ENCODE results near the gene PDE4B.

The PDE4B gene

DNA sequence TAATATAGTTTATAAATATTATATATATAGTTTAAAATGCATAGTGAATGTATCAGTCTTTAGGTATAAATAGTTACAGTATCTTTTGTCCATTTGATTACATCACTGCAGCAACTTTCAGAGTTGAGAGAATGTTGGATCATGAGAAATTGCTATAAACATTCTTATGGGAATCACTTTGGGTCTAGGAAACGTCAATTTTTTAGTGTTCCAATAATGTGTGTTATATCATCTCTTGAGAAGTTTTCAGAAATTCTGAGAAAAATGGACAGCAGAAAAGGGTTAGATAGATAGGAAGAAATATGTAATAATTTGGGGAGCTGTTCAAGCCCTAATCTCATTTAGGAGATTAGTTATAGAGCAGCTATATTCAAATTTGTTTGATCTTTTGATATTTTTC, 556.1 kb downstream of the PDE4B start:
- DNase-seq = no peak

DNA sequence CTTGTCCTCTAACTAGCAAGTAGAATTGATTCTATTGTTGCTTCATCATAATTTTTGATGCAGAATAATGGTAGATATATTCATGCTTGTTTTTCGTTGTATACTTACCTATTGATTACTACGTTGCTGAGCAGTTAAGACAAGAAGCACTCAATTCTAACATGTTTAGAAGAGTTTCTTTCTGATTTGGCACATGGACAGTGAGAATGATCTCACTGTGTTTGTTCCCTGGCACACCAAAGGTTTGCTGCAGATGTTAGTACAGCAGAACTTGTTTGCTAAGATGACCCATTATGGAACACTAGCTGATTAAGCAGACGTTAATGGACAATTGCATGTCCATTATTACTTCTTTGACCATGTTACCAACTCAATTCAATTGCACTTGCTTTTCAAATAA, 556.5 kb downstream of the PDE4B start:
- no peak for DNase-seq

DNA sequence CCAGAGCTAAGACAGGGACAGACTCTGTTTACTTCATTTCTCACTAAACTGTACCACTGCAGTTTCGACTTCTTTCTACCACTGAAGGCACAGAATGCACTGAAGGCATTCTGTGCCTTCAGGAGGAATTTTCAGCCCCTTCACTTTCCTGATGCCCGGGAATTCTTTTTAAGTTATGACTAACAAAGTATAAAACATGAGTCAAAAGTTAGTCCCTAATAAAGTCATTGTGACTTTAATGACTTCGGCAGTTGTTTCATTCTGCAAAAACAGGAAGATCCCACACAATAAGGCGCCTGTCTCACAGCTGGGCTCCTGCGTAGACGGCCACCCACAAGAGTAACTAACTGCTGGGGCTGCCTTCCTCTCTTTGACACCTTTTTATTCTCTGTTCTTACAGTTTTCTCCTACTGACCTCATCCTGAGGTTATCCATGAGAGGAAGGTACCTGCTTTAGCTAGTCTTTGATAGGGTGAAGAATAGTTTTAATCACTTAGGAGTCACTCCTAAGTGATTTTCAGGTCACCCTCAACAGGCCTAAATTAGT, 557.4 kb downstream of the PDE4B start:
- no peak for DNase-seq

DNA sequence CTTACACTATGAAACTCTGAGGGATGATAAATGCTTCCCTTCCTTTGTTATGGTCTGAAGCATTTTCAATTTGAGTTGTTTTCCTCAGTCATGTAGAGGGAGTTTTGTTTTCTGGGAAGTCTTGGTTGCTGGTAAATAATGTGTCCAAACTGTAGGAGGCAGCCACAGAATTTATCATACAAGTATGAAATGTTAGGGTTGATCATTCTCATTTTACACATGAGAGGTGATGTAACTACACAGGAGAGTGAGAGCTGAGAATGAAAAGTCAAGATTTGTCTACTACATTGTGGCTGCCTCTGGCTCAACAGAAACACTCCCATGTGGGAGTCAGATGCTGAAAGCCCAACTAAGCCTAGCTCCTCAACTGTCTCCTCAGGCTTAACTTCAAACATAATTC, 558.8 kb downstream of the PDE4B start:
- no peak for DNase-seq

DNA sequence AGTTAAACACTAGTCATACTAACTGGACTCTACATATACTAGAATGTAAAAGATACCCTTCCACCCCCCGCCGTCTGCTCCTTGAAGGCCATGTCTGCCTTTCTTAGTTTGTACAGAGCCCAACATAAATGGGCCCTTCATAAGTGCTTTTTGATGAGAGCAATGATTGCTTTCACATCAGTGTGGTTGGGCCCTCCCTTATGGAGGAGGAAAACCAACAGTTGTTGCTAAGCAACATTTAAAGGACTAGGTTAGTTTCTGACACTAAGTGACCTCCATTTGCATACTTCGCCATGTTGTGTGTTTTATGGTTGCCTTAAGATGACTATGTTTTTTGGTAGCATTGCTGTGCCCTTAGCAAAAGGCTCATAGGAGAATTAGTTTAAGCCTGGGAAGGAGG, 559.2 kb downstream of the PDE4B start:
- DNase-seq = no peak

DNA sequence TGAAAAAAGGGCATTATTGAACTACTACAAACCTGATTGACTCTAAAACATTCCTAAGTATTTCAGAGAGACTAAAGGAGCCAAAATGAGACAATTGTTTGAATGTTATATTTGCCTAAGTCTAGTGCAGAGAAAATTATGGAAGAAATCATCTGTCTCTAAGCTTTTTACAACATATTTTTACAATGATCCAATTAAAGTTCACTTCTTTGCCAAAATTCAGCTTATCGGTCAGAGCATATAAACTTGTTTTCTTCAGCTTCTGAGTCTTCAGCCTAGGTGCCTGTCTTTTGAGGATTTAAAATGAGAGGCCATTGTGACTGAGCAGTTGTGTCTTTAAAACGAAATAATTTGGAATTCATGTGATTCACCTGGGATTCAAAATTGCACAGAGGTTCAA, 560.1 kb downstream of the PDE4B start:
- no peak for DNase-seq

DNA sequence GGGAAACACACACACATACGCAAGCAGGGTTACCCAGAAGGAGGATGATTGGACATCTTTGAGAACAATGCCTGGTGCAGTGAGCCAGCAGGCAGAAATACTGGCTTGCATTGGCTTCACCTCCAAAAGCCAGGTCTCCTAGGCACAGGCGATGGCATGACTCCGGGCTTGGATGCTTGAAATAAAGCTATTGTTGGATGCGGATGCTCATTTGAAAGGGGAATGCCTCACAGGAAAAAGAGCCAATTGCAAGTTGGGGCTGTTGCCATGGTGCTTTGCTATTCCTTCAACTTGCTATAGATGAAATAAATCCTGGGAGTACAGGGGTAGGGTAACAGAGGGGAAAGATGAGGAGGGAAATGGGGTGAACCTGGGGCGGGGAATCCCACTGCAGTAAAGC, 560.6 kb downstream of the PDE4B start:
- no peak for DNase-seq

DNA sequence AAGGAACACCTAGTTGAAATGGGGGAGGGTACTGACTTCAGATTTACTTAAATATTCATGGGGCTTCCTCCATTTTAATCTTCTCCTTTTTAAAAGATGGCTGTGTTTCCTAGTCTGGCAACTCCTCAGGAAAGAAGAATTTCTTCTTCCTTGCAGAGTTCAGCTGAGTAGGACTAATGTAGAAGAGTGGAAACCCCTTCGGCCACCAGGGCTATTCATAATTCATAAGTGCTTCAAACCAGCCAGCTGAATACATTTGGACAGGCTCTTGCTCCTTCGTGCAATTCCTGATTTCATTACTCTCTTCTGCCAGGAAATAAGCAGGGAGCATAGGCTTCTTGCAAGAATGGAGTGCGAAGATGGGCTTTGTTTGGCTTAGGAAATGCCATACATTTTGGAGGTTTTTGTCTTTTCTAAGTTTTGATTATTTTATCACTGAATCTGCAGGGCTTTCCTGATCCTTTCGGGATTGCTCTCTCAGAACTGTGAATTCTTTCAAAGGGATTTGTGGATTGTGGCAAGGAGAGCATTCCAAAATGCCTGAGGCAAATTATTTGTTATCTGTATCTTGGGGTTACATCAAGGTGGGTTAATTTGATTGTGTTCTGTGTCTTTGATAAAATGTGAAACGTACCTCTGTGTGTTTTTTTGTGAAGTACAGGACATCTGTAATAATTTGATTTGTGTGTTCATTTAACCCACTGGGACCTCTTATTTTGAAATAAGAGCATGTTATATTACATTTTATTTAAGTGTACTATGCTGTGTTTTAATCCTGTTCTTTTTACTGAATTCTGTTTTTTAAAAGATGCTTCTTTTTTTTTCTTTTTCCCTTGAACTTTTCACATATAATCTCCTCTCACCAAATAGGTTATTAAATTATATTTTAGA, 561.9 kb downstream of the PDE4B start:
- DNase-seq = no peak

DNA sequence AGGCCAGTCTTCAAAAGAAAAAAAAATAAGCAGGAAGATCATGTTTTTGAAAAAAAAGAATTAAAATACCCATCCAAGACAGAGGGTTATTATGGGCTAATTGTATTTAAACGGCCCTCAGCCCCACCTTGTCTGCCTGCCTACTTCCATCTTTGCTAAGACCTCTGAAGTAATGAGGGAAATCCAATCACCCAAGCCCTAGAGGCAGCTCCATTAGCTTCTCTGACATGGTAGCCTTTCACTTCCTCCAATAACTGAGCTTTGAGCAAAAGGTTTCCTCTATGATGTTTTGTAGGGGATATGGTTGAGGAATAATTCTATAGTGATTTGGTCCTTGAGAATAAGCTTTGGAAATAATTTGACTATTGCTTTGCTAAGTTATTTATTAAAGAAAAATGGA, 563.1 kb downstream of the PDE4B start:
- DNase-seq = no peak

DNA sequence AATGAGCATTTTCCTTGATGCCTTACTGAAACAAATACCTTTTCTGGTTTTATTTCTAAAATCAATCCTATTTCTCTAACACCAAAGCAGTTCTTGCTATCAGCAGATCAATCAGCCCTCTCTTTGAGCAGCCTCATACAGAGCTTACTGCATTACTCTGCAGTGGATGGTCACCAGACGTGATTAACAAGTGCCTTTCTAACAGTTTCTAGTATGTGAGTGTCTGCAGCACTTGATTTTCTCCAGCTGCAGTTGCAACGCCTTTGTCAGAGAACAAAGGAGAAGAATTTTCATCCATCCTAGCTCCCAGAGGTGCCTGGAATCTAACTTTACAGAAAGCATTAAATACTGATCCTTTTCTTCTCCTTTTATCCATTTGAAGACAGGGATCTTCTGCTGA, 563.9 kb downstream of the PDE4B start:
- DNase-seq = no peak

DNA sequence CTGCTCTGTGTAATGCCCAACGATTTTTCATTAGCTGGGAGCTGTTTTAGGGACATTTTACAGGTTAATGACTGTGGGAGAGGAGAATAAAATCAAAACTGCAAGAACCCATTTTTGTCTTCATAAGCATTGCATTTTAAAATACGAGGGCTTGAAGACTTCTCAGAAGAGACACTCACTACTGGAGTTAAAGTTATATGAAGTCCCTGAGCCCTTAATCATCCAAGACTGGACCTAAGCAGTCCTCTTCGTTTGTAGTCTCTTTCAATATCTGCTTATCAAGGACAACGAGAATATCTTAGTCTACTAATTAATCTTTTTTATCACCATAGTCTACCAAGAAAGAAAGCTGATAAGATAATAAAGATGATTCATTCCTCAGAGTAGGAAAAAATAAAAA, 564.3 kb downstream of the PDE4B start:
- no peak for DNase-seq

DNA sequence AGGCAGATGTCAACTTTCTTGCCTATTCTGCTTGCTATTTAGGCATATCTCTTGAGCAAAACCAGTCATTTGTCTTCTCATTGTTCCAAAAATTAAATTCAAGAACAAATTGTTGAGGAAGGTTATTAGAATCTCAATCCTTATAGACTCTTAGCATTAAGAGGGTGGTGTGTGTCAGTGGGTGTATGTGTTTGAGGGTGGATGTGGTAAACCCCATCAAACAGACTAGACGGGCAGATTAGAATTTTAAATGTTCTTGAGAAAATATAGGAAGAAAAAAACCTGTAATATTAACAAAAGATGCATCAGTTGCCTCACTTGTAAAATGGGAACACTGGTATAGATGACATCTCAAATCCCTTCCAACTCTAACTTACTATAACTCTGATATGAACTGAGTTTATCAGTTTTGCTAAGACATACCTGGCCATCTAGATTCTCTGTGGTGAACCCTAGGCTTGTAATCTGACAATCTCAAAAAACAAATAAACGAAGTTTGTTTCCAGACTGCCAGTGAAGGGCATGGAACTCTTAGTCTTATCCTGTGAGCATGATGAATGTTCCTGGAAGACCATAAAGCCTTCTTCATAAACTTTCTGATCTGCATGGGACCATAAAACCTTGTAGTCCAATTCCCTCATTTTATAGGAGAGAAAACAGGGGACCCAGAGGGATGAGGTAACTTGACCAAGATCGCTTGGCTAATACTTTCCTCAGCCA, 564.9 kb downstream of the PDE4B start:
- DNase-seq = no peak

DNA sequence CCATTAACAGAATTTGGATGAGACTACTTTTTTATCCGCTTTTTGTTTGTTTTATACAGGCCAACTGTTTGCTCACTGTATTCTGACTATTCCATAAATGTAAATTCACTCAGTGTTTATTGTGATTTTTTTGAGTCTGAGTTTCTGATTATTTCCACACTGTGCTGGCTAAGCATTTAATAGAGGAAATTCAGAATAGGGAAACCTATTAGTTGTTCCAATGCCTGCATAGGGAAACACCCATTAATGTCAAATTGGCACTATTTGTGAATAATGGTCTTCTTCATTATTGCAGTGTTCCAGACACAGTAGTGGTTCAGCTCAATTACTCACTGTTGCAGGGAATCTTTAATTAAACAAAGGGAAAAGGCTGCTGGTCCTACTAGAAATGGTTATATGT, 566.6 kb downstream of the PDE4B start:
- no peak for DNase-seq

DNA sequence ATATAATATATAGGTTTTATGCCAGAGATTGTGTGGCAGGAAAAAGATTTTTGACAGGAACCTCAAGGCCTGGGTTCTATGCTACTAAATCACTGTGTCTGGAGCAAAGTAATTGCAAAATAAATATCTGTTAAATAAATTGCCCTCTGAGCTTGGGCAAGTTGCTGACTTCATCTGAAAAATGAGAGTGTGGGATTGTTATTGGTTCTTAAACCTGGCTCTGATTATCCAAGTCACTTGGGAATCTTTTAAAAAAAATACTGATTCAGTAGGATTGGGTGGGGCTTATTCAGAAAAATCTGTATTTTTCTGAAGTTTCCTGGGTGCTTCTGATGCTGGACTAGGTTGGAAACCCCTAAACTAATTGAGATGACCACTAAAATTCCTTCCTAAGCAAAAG, 567.1 kb downstream of the PDE4B start:
- DNase-seq = no peak

DNA sequence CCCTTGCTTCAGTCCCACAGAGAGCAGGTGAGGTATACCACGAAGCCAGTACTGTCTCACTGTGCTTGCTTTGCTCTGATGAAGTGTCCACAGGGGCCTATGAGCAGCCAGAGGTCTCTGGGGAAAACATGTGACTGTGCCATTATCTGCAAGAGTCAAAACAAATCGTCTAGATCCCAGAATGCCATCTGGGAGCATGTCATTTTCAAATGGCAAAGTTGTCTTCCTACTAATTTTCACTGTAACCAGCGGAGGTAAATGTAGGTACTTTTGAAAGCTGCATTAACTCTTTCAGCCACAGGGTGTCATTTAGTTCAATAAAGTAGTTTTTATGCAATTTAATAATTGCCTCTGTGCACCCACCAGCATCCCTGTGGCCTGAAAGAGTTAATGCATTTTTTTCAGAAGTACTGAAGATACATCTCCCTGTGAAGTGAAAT, 567.6 kb downstream of the PDE4B start:
- DNase-seq = peak; percentile 26

DNA sequence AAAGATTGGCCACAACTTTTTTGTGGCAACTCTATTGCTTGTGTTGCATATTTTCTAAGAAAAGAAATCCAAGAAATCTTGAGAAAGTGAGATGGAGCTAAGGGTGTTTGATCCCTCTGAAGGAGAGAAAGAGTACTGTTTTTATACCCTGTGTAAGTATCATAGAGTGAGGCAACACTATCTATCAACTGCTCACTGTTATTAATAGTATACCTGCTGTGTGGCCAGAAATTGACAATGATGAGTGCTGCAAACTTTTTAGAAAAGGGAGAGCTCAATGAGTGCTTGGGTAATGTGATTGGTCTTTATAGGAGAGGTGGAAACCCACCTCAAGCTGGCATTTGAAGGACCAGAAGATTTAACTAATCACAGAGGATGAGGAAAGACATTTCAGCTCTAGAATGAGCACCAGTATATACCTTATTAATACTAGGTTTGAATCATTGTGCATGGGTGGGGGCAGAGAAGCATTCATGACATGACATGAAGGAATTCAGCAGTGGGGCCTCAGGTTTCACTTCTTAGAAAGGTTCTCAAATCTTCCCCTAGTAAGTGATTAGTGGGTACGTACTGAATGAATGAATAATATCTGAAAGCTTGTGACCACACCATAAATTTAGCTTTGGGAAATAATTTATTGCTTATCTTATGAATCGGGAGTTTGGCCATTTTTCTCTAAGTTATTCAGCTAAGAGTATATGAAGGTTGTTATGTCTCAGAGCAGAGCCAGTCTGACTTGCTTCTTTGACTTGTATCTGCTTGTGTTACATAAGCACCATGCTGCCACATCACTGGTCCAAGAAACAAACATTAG, 572.1 kb downstream of the PDE4B start:
- DNase-seq = no peak

DNA sequence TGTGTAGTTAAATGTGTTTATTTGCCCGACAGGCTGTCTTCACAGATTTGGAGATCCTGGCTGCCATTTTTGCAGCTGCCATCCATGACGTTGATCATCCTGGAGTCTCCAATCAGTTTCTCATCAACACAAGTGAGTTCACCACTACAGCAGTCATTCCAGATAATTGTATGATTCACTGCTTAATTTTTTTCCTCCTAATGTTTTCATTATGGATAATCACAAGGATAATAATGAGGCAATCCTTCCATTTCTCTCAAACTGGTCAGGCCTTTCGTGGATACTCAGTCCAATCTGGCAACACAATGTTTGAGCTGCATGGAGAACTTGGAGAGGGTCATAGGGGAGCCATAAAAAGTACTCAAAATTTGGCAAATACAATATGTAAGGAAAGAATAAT, 572.9 kb downstream of the PDE4B start:
- DNase-seq = no peak

DNA sequence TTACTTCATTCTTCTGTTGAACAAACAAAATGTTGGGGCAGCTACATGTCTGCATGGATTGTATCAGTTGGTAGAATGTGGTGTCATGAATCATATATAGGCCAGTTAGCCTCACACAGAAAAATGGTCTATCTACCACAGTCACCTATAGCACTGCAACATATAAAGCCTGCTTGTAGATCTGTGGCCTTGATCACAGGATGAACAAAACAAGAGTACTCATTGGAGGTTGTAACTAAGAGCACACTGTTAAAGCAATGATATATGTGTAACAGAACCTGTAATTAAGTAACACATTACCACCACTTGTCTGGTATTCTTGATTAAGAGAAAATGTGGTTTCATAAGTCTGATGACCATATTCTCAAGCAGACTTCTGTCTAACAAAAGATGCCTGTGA, 573.9 kb downstream of the PDE4B start:
- no peak for DNase-seq

DNA sequence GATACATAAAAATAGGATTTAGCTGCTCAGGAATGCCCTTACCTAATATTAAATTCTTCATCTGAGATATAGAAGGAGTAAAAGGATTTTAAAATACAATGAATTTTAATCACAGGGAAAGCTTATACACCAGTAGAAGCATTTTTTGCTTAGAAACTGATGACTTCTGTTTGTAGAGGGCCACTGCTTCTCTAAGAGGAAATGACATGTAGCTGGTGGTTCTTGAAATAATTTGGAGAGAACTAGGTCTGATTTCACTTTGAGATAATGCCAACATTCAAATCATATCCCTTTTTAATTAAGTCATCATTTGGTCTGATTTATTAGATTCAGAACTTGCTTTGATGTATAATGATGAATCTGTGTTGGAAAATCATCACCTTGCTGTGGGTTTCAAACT, 574.7 kb downstream of the PDE4B start:
- DNase-seq = no peak

DNA sequence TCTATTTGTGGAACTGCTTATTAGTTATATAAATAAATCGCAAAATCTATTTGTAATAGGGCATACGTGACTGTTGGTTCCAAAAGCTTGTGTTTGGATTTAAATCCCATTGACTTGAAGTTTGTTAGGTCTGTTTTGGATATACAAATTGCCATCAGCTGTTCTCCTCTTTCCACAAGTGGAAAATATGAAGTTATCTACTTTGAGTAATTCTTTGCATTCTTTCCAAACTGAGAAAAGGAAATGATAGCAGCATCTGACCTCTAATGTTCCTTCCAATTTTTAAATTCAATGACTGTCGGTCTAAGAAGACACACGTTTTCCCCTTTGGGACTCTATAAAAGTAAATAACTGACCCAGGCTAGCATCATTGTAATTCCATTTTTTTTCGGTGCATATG, 575.6 kb downstream of the PDE4B start:
- DNase-seq = no peak

DNA sequence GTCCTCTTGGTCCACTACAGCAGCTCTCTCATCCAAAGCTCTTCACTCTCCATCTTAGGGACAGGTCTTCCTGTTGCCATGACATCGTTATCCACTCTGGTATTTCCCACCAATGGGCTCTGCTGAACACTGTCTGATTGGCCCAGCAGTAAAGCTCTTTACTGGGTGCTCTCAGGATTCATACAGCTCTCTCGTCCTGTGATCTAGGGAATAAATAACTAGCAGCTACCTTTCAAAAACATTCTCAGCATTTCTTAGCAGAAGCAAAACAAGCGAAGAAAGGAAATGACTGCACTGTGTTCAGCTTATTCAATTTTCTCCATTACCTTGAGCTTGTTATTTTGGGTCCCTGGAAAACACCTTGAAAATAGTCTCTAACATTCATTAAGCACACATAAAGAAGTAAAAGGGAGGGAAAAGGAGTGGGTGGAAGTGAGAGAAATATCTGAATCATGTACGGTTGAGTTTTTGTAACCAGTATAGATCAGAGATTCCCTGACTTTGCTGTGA, 577.8 kb downstream of the PDE4B start:
- no peak for DNase-seq

DNA sequence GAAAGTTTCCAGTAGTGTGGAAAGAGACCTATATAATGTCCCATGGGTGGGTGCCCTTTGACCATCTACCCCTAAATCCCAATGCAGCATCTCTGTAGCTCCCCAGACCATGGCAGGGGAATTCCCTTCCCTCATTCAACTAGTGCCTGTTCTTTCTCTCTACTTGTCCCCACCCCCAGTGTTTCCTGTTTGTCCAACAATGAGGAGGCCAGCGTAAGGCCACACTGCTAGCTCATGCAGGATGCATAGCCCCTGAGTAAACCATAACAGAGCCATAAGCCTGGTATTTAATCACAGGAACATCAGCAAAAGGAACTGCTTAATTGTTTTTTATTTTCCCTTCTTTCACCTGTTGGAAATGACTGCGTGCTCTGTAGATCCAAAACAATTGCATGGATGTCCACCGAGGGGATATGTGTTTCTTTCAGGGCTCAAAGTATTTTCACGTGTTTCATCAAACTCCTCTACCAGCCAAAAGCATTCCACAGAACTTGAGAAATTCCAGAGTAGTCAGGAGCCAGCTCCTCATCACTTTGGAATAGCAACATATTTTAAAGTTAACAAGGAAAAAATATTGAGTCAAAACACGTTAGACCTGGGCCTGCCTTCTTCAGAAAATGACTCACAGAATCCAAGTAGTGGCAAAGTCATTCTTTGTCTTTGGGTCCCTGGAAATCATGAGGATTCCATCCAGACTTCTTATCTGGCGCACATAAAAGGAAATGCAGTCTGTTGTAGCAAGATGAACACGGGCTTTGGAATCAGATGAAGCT, 578.7 kb downstream of the PDE4B start:
- DNase-seq = no peak
